Measurements from ENCODE around the gene ADAM8. TPM values are rescaled to one million over a fixed set of nuclear protein-coding genes. Genes with fewer than 3 reads are reported as not detected.
"Not testable (repeated sequence)": the region's sequence is repeated elsewhere in the genome, so short reads cannot be mapped to it uniquely, and the experiment has no call there.

Gene ADAM8
- total RNA-seq, 4 donors from 2014 or later: 0.90 to 2.1 (median 1.2) TPM

- no peaks in the 10 kb centered on the region for H3K36me3 ChIP-seq
- TF ChIP-seq CTCF (IDR thresholded peaks at IDR 0.05 in 4 of 5, conservative IDR thresholded peaks at IDR 0.05 in 1 of 5): no peak
- TF ChIP-seq POLR2A (IDR thresholded peaks at IDR 0.05): no peak
- no peak for ATAC-seq
- no peaks in the 10 kb centered on the region for H3K9me3 ChIP-seq
- peaks cover 59 to 80% (median 79%) of the 10 kb centered on the region in 3 donors for H3K27me3 ChIP-seq
- H3K4me1 ChIP-seq: no peaks in the 10 kb centered on the region
- intact Hi-C loops (cut with DNase I; ENCODE audit: low total_unique reads) (no loop called here), in situ Hi-C loops (cut with MboI; ENCODE audit: low sequenced_read_pairs in 4 of 4) (no loop called here)
- H3K27ac ChIP-seq: no peak overlapping the region
- peak overlapping the region in 1 of 4 donors; percentile 13 for H3K4me3 ChIP-seq
- no peak for DNase-seq
These were observed 40.7 kb downstream of the ADAM8 start for GRCh38 chr10:133235932-133236331.

- H3K4me3 ChIP-seq: peak overlapping the region in 1 of 4 donors; percentile 13
- H3K4me1 ChIP-seq: no peaks in the 10 kb centered on the region
- H3K27ac ChIP-seq: no peak overlapping the region
- TF ChIP-seq CTCF (IDR thresholded peaks at IDR 0.05 in 4 of 5, conservative IDR thresholded peaks at IDR 0.05 in 1 of 5) (no peak), POLR2A (IDR thresholded peaks at IDR 0.05) (no peak)
- no peaks in the 10 kb centered on the region for H3K9me3 ChIP-seq
- peaks cover 59 to 77% (median 75%) of the 10 kb centered on the region in 3 donors for H3K27me3 ChIP-seq
- in situ Hi-C loops (cut with MboI; ENCODE audit: low sequenced_read_pairs in 4 of 4) (no loop called here), intact Hi-C loops (cut with DNase I; ENCODE audit: low total_unique reads) (no loop called here)
- DNase-seq (no peak), ATAC-seq (no peak)
- no peaks in the 10 kb centered on the region for H3K36me3 ChIP-seq
These were observed 41.3 kb downstream of the ADAM8 start for GRCh38 chr10:133235265-133235855.

- intact Hi-C loops (cut with DNase I; ENCODE audit: low total_unique reads); H3K4me1 ChIP-seq; in situ Hi-C loops (cut with MboI; ENCODE audit: low sequenced_read_pairs in 4 of 4); H3K9me3 ChIP-seq; DNase-seq; ATAC-seq; H3K36me3 ChIP-seq; H3K4me3 ChIP-seq; H3K27ac ChIP-seq: not testable (repeated sequence)
- peaks cover 56 to 75% (median 73%) of the 10 kb centered on the region in 3 donors for H3K27me3 ChIP-seq
These were observed 41.9 kb downstream of the ADAM8 start for GRCh38 chr10:133234796-133235195.

GRCh38 chr10:133231946-133232574 is 44.6 kb downstream of the ADAM8 start:
- Histone ChIP-seq H3K9me3 (no peaks in the 10 kb centered on the region), H3K27ac (no peak overlapping the region), H3K4me3 (no peak overlapping the region), H3K4me1 (no peaks in the 10 kb centered on the region), H3K27me3 (peaks cover 55 to 75% (median 71%) of the 10 kb centered on the region in 3 donors), H3K36me3 (no peaks in the 10 kb centered on the region)
- ATAC-seq (no peak), DNase-seq (no peak)
- TF ChIP-seq CTCF (IDR thresholded peaks at IDR 0.05 in 4 of 5, conservative IDR thresholded peaks at IDR 0.05 in 1 of 5): no peak
- TF ChIP-seq POLR2A (IDR thresholded peaks at IDR 0.05): no peak
- in situ Hi-C loops (cut with MboI; ENCODE audit: low sequenced_read_pairs in 4 of 4) (no loop called here), intact Hi-C loops (cut with DNase I; ENCODE audit: low total_unique reads) (no loop called here)

- H3K4me3 ChIP-seq: no peak overlapping the region
- TF ChIP-seq CTCF (IDR thresholded peaks at IDR 0.05 in 4 of 5, conservative IDR thresholded peaks at IDR 0.05 in 1 of 5) (no peak), POLR2A (IDR thresholded peaks at IDR 0.05) (no peak)
- peaks cover 57 to 75% (median 69%) of the 10 kb centered on the region in 3 donors for H3K27me3 ChIP-seq
- no peak overlapping the region for H3K27ac ChIP-seq
- no peak for DNase-seq
- intact Hi-C loops (cut with DNase I; ENCODE audit: low total_unique reads): no loop called here
- ATAC-seq: no peak
- H3K36me3 ChIP-seq: no peaks in the 10 kb centered on the region
- no peaks in the 10 kb centered on the region for H3K4me1 ChIP-seq
- in situ Hi-C loops (cut with MboI; ENCODE audit: low sequenced_read_pairs in 4 of 4): no loop called here
- H3K9me3 ChIP-seq: no peaks in the 10 kb centered on the region
These were observed 45.3 kb downstream of the ADAM8 start for GRCh38 chr10:133231244-133231945.
